ENCODE results near the gene CRTC3. TPM values are rescaled to one million over a fixed set of nuclear protein-coding genes. Genes with fewer than 3 reads are reported as not detected.

CRTC3 gene
- total RNA-seq, 1 experiment from 2014 or later: 17.5 TPM

DNA sequence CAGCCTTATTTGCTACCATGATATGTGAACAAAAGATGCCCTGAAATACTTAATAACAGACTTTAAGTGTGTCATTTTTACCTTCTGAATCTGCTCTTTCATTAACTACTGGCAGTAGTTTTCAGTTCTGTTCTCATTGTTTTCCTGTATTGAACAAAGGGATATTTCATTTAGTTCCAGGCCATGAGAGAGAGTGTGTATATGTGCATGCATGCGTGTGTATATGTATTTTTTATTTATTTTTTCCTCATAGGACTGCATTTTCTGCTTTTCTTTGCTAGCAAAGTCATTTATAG, 46.8 kb upstream of the CRTC3 start:
- TF ChIP-seq, protein P1, sequence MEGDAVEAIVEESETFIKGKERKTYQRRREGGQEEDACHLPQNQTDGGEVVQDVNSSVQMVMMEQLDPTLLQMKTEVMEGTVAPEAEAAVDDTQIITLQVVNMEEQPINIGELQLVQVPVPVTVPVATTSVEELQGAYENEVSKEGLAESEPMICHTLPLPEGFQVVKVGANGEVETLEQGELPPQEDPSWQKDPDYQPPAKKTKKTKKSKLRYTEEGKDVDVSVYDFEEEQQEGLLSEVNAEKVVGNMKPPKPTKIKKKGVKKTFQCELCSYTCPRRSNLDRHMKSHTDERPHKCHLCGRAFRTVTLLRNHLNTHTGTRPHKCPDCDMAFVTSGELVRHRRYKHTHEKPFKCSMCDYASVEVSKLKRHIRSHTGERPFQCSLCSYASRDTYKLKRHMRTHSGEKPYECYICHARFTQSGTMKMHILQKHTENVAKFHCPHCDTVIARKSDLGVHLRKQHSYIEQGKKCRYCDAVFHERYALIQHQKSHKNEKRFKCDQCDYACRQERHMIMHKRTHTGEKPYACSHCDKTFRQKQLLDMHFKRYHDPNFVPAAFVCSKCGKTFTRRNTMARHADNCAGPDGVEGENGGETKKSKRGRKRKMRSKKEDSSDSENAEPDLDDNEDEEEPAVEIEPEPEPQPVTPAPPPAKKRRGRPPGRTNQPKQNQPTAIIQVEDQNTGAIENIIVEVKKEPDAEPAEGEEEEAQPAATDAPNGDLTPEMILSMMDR (IDR thresholded peaks at IDR 0.05; ENCODE audit: unreplicated experiment): no peak
- intact Hi-C loops (cut with micrococcal nuclease; ENCODE audit: unreplicated experiment): no loop called here
- Mint-ChIP-seq H3K27ac (ENCODE audit: unreplicated experiment) (no peak overlapping the region), H3K9me3 (ENCODE audit: low read depth, unreplicated experiment) (no peaks in the 10 kb centered on the region), H3K4me1 (ENCODE audit: low read depth, unreplicated experiment) (peaks cover 37% of the 10 kb centered on the region), H3K36me3 (ENCODE audit: insufficient read depth, unreplicated experiment) (peaks cover 34% of the 10 kb centered on the region), H3K4me3 (ENCODE audit: low read depth, unreplicated experiment) (no peak overlapping the region), H3K27me3 (ENCODE audit: unreplicated experiment) (no peaks in the 10 kb centered on the region)
- no peak for DNase-seq
- CTCF ChIA-PET: interaction anchor here (1.2 to 2.3 kb wide), 4 partner anchors 26 to 189 kb away, joined by 3 to 23 read pairs (median 13); no protein-coding TSS in a partner anchor
- no TSS peak for BruUV-seq (replicated peaks)

DNA sequence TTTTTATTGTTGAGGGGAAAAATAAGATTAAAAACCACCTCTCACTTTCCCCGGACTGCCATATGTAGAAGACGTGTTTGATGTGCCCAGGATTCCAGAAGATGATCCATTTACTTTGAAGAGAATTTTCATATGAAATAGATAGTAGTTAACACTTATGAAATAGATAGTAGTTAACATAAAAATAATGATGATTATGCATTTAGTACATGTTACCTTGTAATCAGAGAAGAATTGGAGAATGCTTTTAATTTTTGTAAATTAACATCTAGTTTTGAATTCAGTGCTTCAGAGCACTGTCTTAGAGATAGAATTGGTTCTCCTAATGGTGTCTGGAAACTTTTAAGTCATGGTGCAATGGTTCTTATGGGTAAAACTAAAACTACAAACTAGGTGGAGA, 46.1 kb upstream of the CRTC3 start:
- Mint-ChIP-seq H3K4me1 (ENCODE audit: low read depth, unreplicated experiment) (peaks cover 30% of the 10 kb centered on the region), H3K9me3 (ENCODE audit: low read depth, unreplicated experiment) (no peaks in the 10 kb centered on the region), H3K36me3 (ENCODE audit: insufficient read depth, unreplicated experiment) (peaks cover 31% of the 10 kb centered on the region), H3K27me3 (ENCODE audit: unreplicated experiment) (no peaks in the 10 kb centered on the region), H3K4me3 (ENCODE audit: low read depth, unreplicated experiment) (no peak overlapping the region), H3K27ac (ENCODE audit: unreplicated experiment) (no peak overlapping the region)
- CTCF ChIA-PET: interaction anchor here (2.3 kb wide), 1 partner anchor 190 kb away, joined by 17 read pairs; no protein-coding TSS in a partner anchor
- no peak for DNase-seq
- intact Hi-C loops (cut with micrococcal nuclease; ENCODE audit: unreplicated experiment): no loop called here
- BruUV-seq (replicated peaks): no TSS peak
- TF ChIP-seq, protein P1 (IDR thresholded peaks at IDR 0.05; ENCODE audit: unreplicated experiment): no peak

DNA sequence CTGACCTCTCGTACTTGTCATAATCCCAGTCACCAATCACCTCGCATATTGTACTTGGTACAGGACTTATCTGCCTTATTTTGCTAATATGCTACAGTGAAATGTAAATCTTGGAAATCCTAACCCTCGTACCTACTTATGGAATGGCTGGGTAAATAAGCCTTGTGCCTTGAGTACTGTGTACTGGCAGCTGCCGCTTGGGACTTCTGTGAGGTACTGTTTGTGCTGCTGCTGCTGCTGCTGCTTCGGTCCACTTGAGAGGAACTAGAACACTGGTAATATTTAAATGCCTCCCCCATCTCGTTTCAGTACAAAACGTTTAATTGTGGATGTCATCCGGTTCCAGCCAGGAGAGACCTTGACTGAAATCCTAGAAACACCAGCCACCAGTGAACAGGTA, 42.5 kb upstream of the CRTC3 start:
- TF ChIP-seq, protein P1 (IDR thresholded peaks at IDR 0.05; ENCODE audit: unreplicated experiment): no peak
- Mint-ChIP-seq H3K36me3 (ENCODE audit: insufficient read depth, unreplicated experiment) (peaks cover 26% of the 10 kb centered on the region), H3K27me3 (ENCODE audit: unreplicated experiment) (no peaks in the 10 kb centered on the region), H3K4me3 (ENCODE audit: low read depth, unreplicated experiment) (no peak overlapping the region), H3K9me3 (ENCODE audit: low read depth, unreplicated experiment) (no peaks in the 10 kb centered on the region), H3K4me1 (ENCODE audit: low read depth, unreplicated experiment) (no peaks in the 10 kb centered on the region), H3K27ac (ENCODE audit: unreplicated experiment) (no peak overlapping the region)
- BruUV-seq (replicated peaks): no TSS peak
- intact Hi-C loops (cut with micrococcal nuclease; ENCODE audit: unreplicated experiment): no loop called here
- no peak for DNase-seq
- CTCF ChIA-PET: no interaction called here

DNA sequence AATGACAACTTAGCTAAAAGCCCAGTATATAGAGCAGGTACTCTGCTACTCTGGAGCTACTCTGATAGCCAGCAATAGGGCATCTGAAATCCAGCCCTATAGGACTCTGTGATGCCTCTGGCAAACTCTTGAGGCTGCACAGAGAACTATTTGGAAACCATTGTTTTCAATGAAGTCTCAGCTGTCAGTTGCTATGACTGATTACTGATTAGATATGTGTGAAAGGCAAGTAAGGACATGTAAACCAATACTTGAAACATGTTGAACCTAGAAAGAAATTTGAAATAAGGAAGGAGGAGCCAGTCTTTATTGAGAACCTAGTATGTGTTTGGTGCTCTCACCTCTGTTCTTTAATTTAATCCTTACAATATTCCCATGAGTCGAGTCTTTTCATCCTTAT, 40.2 kb upstream of the CRTC3 start:
- Mint-ChIP-seq H3K4me3 (ENCODE audit: low read depth, unreplicated experiment) (no peak overlapping the region), H3K36me3 (ENCODE audit: insufficient read depth, unreplicated experiment) (peaks cover 45% of the 10 kb centered on the region), H3K27me3 (ENCODE audit: unreplicated experiment) (no peaks in the 10 kb centered on the region), H3K27ac (ENCODE audit: unreplicated experiment) (no peak overlapping the region), H3K9me3 (ENCODE audit: low read depth, unreplicated experiment) (no peaks in the 10 kb centered on the region), H3K4me1 (ENCODE audit: low read depth, unreplicated experiment) (no peaks in the 10 kb centered on the region)
- no peak for DNase-seq
- CTCF ChIA-PET: interaction anchor here (0.6 kb wide), 1 partner anchor 18 kb away, joined by 4 read pairs; no protein-coding TSS in a partner anchor
- intact Hi-C loops (cut with micrococcal nuclease; ENCODE audit: unreplicated experiment): no loop called here
- TF ChIP-seq, protein P1 (IDR thresholded peaks at IDR 0.05; ENCODE audit: unreplicated experiment): no peak
- BruUV-seq (replicated peaks): no TSS peak

All from Calu3 (cell line).